ENCODE results near the gene RSBN1L.

Gene RSBN1L

DNA sequence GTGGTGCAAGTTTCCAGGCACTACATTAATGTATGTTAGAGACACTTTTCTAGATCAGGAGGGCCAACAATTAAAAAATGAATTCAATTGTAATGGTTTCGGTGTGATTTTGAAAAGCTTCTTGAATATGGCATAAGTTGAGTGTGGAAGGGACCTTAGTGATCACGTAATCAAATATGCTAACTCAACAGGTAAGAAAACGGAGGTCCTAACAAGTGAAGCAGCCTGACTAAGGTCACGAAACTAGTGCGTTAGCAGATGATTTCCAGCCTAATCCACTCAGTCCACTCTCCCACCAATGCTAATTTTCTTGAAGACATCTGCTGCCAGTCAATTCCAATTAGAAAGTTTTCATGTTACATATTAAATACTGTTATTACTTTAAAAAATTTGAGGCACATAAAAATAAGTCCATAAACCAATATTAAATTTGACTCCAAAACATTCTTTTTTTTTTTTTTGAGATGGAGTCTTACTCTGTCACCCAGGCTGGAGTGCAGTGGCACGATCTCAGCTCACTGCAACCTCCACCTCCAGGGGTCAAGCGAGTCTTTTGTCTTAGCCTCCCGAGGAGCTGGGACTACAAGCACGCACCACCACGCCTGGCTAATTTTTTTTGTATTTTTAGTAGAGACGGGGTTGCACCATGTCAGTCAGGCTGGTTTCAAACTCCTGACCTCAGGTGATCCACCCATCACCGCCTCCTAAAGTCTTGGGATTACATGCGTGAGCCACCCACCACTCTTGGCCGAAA lies 2.3 kb upstream of the RSBN1L start:
- in situ Hi-C loops (cut with MboI; ENCODE audit: low sequenced_read_pairs, unreplicated experiment): no loop called here
- TF ChIP-seq, protein P1, sequence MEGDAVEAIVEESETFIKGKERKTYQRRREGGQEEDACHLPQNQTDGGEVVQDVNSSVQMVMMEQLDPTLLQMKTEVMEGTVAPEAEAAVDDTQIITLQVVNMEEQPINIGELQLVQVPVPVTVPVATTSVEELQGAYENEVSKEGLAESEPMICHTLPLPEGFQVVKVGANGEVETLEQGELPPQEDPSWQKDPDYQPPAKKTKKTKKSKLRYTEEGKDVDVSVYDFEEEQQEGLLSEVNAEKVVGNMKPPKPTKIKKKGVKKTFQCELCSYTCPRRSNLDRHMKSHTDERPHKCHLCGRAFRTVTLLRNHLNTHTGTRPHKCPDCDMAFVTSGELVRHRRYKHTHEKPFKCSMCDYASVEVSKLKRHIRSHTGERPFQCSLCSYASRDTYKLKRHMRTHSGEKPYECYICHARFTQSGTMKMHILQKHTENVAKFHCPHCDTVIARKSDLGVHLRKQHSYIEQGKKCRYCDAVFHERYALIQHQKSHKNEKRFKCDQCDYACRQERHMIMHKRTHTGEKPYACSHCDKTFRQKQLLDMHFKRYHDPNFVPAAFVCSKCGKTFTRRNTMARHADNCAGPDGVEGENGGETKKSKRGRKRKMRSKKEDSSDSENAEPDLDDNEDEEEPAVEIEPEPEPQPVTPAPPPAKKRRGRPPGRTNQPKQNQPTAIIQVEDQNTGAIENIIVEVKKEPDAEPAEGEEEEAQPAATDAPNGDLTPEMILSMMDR (IDR thresholded peaks at IDR 0.05; ENCODE audit: borderline replicate concordance, control extremely low read depth, extremely low read depth, insufficient read depth, missing control alignments): no peak
- no peak for DNase-seq (ENCODE audit: low spot score)

DNA sequence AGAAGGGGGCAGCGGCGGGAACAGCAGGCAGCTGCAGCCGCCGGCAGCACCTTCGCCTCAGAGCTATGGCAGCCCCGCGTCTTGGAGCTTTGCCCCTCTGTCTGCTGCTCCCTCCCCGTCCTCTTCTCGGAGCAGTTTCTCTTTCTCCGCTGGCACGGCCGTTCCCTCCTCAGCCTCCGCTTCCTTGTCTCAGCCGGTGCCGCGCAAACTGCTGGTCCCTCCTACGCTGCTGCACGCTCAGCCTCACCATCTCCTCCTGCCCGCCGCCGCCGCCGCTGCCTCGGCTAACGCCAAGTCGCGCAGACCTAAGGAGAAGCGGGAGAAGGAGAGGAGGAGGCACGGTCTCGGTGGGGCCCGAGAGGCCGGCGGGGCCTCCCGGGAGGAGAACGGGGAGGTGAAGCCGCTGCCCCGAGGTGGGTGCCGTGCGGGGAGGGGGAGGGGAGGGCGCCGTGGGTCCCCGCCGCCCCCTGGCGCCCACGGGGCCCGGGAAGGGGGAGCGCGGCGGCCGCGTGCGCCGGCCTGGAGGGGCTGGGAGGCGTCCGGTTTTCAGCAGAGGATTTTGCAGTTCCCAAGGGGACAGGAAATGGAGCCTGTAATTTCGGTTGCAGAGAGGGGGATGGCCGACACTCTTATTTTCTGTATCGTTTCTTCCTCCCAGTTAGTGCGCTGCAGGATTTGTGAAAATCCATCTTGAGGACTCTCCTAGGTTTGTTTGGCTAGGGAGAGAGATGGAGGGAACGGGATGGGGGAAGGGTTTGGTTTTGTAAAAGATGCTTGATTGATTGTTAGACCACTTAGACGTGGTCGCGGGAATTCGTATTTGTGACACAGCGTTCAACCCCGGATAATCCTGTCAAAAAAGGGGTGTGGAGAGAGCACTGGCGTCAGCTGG lies 630 bp downstream of the RSBN1L start:
- TF ChIP-seq, protein P1 (IDR thresholded peaks at IDR 0.05; ENCODE audit: borderline replicate concordance, control extremely low read depth, extremely low read depth, insufficient read depth, missing control alignments): no peak
- in situ Hi-C loops (cut with MboI; ENCODE audit: low sequenced_read_pairs, unreplicated experiment): no loop called here
- peak; percentile 48 for DNase-seq (ENCODE audit: low spot score)

DNA sequence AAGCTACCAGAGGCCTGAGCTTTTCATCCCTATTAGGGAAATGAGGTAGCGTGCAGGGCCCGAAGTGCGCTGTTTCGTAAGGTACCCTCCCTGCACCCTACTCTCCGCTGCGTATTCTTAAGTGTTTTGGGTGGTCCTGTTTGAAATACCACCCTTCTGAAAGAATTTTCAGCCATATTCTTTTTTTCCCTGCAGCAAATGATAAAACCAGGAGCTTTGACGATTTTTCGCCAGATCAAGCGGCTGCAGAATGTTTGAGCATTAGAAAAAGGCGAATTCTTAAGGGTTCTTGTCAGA lies 1.2 kb downstream of the RSBN1L start:
- in situ Hi-C loops (cut with MboI; ENCODE audit: low sequenced_read_pairs, unreplicated experiment): no loop called here
- TF ChIP-seq, protein P1 (IDR thresholded peaks at IDR 0.05; ENCODE audit: borderline replicate concordance, control extremely low read depth, extremely low read depth, insufficient read depth, missing control alignments): no peak
- DNase-seq (ENCODE audit: low spot score): no peak

DNA sequence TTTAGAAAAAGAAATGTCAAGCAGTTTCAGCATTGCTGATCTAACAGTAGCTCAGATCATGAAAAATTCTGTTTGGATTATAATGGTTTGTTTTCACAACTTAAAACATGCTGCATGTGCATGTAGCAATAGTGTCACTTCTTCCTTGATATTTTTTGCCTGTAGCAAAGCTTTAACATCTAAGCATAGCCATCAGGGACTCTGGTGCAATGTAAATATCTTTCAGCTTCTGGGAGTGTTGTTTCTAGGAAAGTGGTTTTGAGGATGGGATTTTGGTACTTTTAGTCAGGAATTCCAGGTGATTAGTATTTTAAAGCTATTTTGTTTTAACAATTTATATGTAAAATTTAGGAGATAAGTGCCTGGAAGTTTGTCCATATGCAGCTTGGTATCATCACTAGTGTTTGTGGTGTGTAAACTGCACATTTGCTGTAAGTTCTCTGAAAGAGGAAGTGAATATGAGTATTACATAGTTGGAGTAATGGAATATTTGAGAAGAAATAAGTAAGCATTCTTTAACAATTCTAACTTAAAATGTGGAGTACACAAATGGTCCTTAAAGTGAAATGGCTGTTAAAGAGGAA lies 1.9 kb downstream of the RSBN1L start:
- in situ Hi-C loops (cut with MboI; ENCODE audit: low sequenced_read_pairs, unreplicated experiment): no loop called here
- DNase-seq (ENCODE audit: low spot score): no peak
- TF ChIP-seq, protein P1 (IDR thresholded peaks at IDR 0.05; ENCODE audit: borderline replicate concordance, control extremely low read depth, extremely low read depth, insufficient read depth, missing control alignments): no peak

DNA sequence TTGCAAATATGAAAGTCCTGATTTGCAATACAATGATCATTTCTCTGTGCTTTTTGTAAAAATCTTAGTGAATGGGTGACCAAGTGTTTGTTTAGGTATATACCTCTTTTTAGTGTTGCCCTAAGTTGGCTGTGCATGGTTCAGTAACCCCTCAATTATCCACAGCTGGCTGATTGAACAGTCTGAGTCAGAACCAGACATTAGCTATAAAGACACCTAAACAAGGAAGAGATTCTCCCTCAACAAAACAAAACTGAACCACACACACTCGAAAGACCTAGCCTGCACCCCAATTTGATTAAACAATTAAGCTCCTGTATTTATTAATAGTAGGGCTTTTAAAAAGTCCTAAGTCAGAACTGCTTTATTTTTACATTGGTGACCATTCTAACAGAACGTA lies 2.8 kb downstream of the RSBN1L start:
- peak; percentile 68 for DNase-seq (ENCODE audit: low spot score)
- in situ Hi-C loops (cut with MboI; ENCODE audit: low sequenced_read_pairs, unreplicated experiment): no loop called here
- TF ChIP-seq, protein P1 (IDR thresholded peaks at IDR 0.05; ENCODE audit: borderline replicate concordance, control extremely low read depth, extremely low read depth, insufficient read depth, missing control alignments): no peak

DNA sequence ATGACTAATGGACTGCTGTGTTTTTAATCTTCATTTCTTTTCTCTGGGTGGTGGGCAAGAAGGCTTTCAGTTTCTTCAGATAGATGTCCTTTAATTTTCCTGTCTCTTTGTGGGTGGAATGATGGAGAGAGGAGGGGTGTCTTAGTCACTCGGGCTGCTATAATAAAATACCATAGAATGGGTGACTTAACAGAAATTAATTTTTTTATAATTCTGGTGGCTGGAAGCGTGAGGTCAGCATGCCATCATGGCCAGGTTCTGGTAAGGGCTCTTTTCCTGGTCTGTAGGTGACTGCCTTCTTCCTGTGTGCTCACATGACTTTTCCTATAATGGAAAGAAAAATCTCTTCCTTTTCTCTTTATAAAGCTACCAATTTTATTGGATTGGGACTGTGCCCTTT lies 6.3 kb downstream of the RSBN1L start:
- in situ Hi-C loops (cut with MboI; ENCODE audit: low sequenced_read_pairs, unreplicated experiment): no loop called here
- TF ChIP-seq, protein P1 (IDR thresholded peaks at IDR 0.05; ENCODE audit: borderline replicate concordance, control extremely low read depth, extremely low read depth, insufficient read depth, missing control alignments): no peak
- DNase-seq (ENCODE audit: low spot score): no peak

Data from GM13976 (cell line).